Measurements from ENCODE around the gene MYO9A. TPM values are rescaled to one million over a fixed set of nuclear protein-coding genes. Genes with fewer than 3 reads are reported as not detected.

MYO9A gene
- total RNA-seq, 1 donor from 2014 or later = 39.2 TPM

GRCh38 chr15:71779073-71779797, 338.7 kb downstream of the MYO9A start:
- Mint-ChIP-seq H3K27me3 (ENCODE audit: unreplicated experiment) (no peaks in the 10 kb centered on the region), H3K27ac (ENCODE audit: unreplicated experiment) (no peak overlapping the region), H3K9me3 (ENCODE audit: unreplicated experiment) (no peaks in the 10 kb centered on the region)

GRCh38 chr15:71777216-71777943, 340.6 kb downstream of the MYO9A start:
- DNase-seq (ENCODE audit: low spot score) = no peak
- Mint-ChIP-seq H3K4me1 (ENCODE audit: unreplicated experiment) (no peaks in the 10 kb centered on the region), H3K36me3 (ENCODE audit: low read depth, unreplicated experiment) (no peaks in the 10 kb centered on the region), H3K9me3 (ENCODE audit: unreplicated experiment) (no peaks in the 10 kb centered on the region), H3K27ac (ENCODE audit: unreplicated experiment) (no peak overlapping the region), H3K27me3 (ENCODE audit: unreplicated experiment) (no peaks in the 10 kb centered on the region), H3K4me3 (ENCODE audit: unreplicated experiment) (no peak overlapping the region)
- TF ChIP-seq, protein P1, sequence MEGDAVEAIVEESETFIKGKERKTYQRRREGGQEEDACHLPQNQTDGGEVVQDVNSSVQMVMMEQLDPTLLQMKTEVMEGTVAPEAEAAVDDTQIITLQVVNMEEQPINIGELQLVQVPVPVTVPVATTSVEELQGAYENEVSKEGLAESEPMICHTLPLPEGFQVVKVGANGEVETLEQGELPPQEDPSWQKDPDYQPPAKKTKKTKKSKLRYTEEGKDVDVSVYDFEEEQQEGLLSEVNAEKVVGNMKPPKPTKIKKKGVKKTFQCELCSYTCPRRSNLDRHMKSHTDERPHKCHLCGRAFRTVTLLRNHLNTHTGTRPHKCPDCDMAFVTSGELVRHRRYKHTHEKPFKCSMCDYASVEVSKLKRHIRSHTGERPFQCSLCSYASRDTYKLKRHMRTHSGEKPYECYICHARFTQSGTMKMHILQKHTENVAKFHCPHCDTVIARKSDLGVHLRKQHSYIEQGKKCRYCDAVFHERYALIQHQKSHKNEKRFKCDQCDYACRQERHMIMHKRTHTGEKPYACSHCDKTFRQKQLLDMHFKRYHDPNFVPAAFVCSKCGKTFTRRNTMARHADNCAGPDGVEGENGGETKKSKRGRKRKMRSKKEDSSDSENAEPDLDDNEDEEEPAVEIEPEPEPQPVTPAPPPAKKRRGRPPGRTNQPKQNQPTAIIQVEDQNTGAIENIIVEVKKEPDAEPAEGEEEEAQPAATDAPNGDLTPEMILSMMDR (IDR thresholded peaks at IDR 0.05; ENCODE audit: unreplicated experiment) = no peak

More at GRCh38 chr15:71779073-71779797, 338.7 kb downstream of the MYO9A start:
- no peak overlapping the region for H3K4me3 Mint-ChIP-seq (ENCODE audit: unreplicated experiment)
- H3K4me1 Mint-ChIP-seq (ENCODE audit: unreplicated experiment) = no peaks in the 10 kb centered on the region
- TF ChIP-seq, protein P1 (IDR thresholded peaks at IDR 0.05; ENCODE audit: unreplicated experiment) = no peak
- no peaks in the 10 kb centered on the region for H3K36me3 Mint-ChIP-seq (ENCODE audit: low read depth, unreplicated experiment)
- no peak for DNase-seq (ENCODE audit: low spot score)

GRCh38 chr15:71776304-71776703, 341.6 kb downstream of the MYO9A start:
- no peak overlapping the region for H3K27ac Mint-ChIP-seq (ENCODE audit: unreplicated experiment)
- DNase-seq (ENCODE audit: low spot score) = no peak
- H3K4me1 Mint-ChIP-seq (ENCODE audit: unreplicated experiment) = no peaks in the 10 kb centered on the region
- no peaks in the 10 kb centered on the region for H3K9me3 Mint-ChIP-seq (ENCODE audit: unreplicated experiment)
- H3K4me3 Mint-ChIP-seq (ENCODE audit: unreplicated experiment) = no peak overlapping the region
- H3K27me3 Mint-ChIP-seq (ENCODE audit: unreplicated experiment) = no peaks in the 10 kb centered on the region
- no peaks in the 10 kb centered on the region for H3K36me3 Mint-ChIP-seq (ENCODE audit: low read depth, unreplicated experiment)
- TF ChIP-seq, protein P1 (IDR thresholded peaks at IDR 0.05; ENCODE audit: unreplicated experiment) = no peak

DNA sequence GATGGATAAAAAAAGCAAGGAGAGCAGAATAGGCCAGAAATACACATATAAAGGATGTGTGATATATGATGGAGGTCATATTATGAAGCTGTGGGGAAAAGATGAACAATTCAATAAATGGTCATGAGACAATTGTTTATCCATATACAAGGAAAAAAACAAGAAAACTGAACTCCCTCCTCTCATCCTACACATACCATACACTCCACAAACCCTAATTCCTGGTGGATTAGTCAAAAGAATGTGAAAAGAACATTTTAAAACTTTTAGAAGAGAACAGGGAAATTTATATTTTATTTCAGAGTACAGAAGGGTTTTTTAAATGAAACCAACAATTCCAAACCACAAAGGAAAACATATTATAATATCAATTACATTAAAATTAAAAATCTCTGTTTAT, 342.1 kb downstream of the MYO9A start:
- H3K9me3 Mint-ChIP-seq (ENCODE audit: unreplicated experiment) = no peaks in the 10 kb centered on the region
- H3K4me3 Mint-ChIP-seq (ENCODE audit: unreplicated experiment) = no peak overlapping the region
- no peak for DNase-seq (ENCODE audit: low spot score)
- H3K4me1 Mint-ChIP-seq (ENCODE audit: unreplicated experiment) = no peaks in the 10 kb centered on the region
- no peak overlapping the region for H3K27ac Mint-ChIP-seq (ENCODE audit: unreplicated experiment)
- H3K36me3 Mint-ChIP-seq (ENCODE audit: low read depth, unreplicated experiment) = no peaks in the 10 kb centered on the region
- TF ChIP-seq, protein P1 (IDR thresholded peaks at IDR 0.05; ENCODE audit: unreplicated experiment) = no peak
- no peaks in the 10 kb centered on the region for H3K27me3 Mint-ChIP-seq (ENCODE audit: unreplicated experiment)

Measured in endothelial cell (in vitro differentiated cells).